GM19025 (cell line): ENCODE measurements around the gene DOCK11.

ENCODE experiments used
- ATAC-seq: cut with Tn5 transposase; IDR thresholded peaks from one replicate; pipeline ENCODE4 v1.9.1; 2021; ENCODE audit warnings: mild to moderate bottlenecking, low read depth, moderate library complexity; ENCODE audit not compliant: unreplicated experiment

DOCK11 gene

DNA sequence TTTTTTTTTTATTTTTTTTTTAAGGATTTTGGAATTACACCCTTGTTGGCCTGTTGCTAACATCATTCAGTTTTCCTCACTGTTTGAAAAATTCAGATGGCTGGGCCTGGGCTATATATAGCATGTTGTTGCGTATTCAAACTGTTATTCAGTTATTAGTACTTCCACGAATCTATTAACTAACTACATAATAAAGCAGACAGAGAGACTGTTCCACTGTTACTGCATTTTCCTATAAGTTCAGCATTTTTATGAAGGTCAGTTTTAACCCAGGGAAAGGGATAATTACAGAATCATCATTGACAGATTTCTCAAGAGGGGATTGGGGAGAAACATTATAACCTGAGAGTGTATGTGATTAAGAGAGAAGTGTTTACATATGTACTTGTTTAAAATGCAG is 3.1 kb downstream of the DOCK11 start:
- ATAC-seq = no peak

GRCh38 chrX:118499295-118499694 is 3.7 kb downstream of the DOCK11 start:
- ATAC-seq = no peak

GRCh38 chrX:118502161-118502789 is 6.7 kb downstream of the DOCK11 start:
- no peak for ATAC-seq

- no peak for ATAC-seq
These were observed 7.8 kb downstream of the DOCK11 start for GRCh38 chrX:118503260-118504041.

GRCh38 chrX:118504581-118504980 is 9.0 kb downstream of the DOCK11 start:
- no peak for ATAC-seq

GRCh38 chrX:118506805-118507480 is 11.3 kb downstream of the DOCK11 start:
- no peak for ATAC-seq

GRCh38 chrX:118507766-118508165 is 12.2 kb downstream of the DOCK11 start:
- ATAC-seq = no peak

GRCh38 chrX:118508221-118508620 is 12.6 kb downstream of the DOCK11 start:
- ATAC-seq = no peak

- ATAC-seq = no peak
These were observed 13.0 kb downstream of the DOCK11 start for GRCh38 chrX:118508635-118509034.

- no peak for ATAC-seq
These were observed 14.5 kb downstream of the DOCK11 start for GRCh38 chrX:118510111-118510510.

DNA sequence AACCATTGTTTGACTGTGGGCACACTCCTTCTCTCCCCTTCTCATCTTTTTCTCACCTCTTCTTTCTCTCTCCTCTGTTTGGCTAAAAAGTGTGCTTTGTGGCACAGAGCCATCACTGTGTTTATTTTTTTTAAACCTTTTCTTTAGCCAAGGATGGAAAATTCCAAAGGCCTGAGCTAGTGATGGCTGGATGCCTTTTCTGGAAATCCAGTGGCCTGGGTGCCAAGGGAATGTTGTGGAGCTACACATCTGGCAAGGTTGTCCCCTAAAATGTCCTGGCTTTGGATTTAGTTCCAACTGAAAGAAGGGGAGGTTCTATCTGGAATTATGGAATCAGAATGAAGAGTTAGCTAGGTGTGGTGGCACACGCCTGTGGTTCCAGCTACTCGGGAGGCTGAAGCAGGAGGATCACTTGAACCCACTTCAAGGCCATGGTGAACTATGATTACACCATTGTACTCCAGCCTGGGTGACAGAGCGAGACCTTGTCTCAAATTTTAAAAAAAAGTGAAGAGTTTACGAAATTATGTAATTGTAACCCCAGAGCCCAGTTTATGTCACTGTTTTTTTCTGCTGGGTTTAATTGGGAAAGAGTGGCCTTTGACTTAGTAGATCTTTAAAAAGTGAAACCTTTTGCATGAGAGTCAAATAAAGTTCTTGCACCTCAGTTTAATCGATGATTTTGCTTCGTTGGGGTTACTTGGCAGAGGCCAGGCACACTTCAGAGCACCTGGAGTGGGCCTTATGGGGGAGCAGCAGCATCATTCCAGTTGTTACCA is 17.7 kb downstream of the DOCK11 start:
- no peak for ATAC-seq

DNA sequence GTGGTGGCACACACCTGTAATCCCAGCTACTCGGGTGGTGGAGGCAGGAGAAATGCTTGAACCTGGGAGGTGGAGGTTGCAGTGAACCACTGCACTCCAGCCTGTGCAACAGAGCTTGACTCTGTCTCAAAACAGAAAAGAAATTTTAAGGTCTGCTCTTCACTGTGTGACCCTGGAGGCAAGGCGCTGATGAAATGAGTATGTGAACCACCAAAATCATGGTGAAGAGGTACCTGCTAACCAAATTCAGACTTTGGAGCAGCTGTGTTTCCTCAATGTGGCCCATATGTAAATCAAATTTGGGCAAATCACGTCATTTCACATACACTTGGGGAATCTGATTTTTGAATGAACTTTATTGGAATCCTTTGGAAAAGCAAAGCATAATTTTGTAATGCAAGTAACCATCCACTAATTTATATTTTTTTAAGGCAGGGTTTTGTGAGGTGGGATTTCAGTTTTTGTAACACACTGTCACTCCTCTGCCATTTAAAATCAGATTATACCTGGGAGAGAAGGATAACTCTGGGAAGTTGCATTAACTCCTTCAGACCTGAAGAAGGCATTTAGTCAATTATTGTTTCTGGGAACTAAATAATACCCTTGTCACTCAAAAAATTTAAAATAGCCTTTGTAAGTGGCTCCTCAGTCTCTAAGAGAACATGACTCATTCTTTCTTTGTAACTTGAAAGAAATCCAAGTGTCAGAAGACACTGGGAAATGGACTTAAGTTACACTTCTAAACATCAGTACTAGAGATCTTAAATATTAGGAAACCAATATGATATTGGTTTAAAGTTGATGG is 24.0 kb downstream of the DOCK11 start:
- ATAC-seq = no peak

GRCh38 chrX:118520216-118521206 is 24.9 kb downstream of the DOCK11 start:
- ATAC-seq = no peak

GRCh38 chrX:118521435-118521834 is 25.8 kb downstream of the DOCK11 start:
- no peak for ATAC-seq

DNA sequence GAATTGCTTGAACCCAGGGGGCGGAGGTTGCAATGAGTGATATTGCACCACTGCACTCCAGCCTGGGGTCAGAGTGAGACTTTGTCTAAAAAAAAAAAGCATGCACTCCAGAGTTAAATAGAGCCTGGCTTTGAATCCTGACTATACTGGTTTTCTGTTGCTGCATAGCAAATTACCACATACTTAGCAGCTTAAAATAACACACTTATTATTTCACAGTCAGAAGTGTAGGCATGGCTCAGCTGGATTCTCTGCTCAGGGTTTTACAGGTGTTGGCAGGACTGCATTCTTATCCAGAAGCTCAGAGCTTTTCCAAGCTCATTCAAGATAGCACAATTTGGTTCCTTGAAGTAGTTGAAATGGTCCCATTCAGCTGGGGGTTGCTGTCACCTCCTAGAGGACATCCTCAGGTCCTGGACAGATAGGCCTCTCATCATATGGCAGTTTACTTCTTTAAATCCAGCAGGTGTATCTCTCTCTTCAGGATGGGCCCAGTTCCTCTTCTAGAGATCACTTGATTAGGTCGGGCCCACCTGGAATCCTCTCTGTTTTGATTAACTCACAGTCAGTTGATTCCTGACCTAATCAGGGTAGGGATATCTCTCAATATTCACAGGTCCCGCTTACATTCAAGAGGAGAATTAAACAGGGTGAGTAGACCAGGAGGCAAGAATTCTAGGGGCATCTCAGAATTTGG is 26.8 kb downstream of the DOCK11 start:
- no peak for ATAC-seq

GRCh38 chrX:118523920-118524319 is 28.3 kb downstream of the DOCK11 start:
- no peak for ATAC-seq

DNA sequence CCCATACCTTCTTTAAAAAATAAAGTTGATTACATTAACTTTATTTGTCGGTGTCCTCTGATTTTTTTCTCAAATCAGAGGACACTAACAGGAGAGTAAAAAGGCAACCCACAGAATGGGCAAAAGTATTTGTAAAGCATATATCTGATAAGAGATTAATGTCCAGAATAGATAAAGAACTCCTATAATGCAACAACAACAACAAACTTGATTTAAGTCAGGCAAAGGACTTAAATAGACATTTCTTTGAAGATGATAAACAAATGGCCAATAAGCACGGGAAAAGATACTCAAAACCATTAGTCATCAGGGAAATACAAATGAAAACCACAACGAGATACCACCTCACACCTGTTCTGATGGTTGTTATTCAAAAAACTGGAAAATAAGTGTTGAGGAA is 28.7 kb downstream of the DOCK11 start:
- ATAC-seq = no peak

DNA sequence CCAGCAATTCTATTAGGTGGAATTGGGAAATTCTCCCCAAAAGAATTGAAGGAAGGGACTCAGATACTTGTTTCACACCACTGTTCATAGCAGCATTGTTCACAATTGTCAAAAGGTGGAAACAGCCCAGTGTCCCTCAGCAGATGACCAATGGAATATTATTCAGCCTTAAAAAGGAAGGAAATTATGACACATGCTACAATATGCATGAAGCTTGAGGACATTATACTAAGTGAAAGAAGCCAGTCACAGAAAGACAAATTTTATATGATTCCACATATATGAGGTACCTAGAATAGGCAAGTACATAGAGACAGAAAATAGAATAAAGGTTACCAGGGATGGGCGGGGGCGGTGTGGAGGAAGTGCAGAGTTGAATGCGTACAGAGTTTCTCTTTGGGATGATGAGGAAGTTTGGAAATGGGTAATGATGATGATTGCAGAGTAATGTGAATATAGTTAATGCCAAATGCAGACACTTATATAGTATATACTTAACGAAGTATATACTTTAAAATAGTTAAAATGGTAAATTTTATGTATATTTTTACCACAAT is 29.6 kb downstream of the DOCK11 start:
- no peak for ATAC-seq
